B cell (primary cell): ENCODE measurements around the gene NR3C2. TPM values are rescaled to one million over a fixed set of nuclear protein-coding genes. Genes with fewer than 3 reads are reported as not detected.

Experiments used
- ATAC-seq: fragments of 200-7000 bp; cut with Tn5 transposase; one replicate; pipeline ENCODE4 v1.10.0; 2021; ENCODE audit warnings: low read depth, mild to moderate bottlenecking, moderate number of reproducible peaks, moderate library complexity
- CTCF ChIA-PET: fragments of 350-600 bp; sonication (Branson Sonifier 250); formaldehyde crosslinking; loops from one replicate; lab custom pipeline; 2021; ENCODE audit warnings: antibody characterized with exemption, inconsistent platforms; lab: Charles Lee
- POLR2A ChIA-PET: fragments of 350-600 bp; sonication (Branson Sonifier 250); formaldehyde crosslinking; loops from one replicate; lab custom pipeline; 2021; ENCODE audit warnings: antibody characterized with exemption; lab: Charles Lee
- DNase-seq: peaks from one replicate; pipeline ENCODE4 v3.0.0; 2013
- H2AFZ ChIP-seq: 2 replicates; pipeline ENCODE4 v1.6.1; 2012; ENCODE audit warnings: mild to moderate bottlenecking, low read depth, low read length; ENCODE audit not compliant: insufficient read depth, poor library complexity, severe bottlenecking
- H3K27ac ChIP-seq, 2 donors: 1 replicate in 1 of 2; 2 replicates in 1 of 2; pipeline ENCODE4 v1.5.1; 2012 to 2013; ENCODE audit warnings: low read length in 2 of 2, mild to moderate bottlenecking in 2 of 2, moderate library complexity in 1 of 2
- H3K27me3 ChIP-seq, 4 experiments: fragments of 200-600 bp in 1 of 4; sonication (generic) in 1 of 4; replicated peaks in 1 of 4; 1 replicate in 2 of 4; 2 replicates in 2 of 4; pipeline versions ENCODE4 v1.6.1 to v1.7.0; 2013 to 2016; ENCODE audit warnings: low read length in 3 of 4, mild to moderate bottlenecking in 2 of 4, mixed read lengths in 1 of 4, moderate library complexity in 1 of 4; ENCODE audit not compliant: insufficient read depth in 4 of 4, control insufficient read depth in 3 of 4; ENCODE audit errors: control extremely low read depth in 1 of 4
- H3K36me3 ChIP-seq, 2 experiments: replicated peaks in 1 of 2; 1 replicate in 1 of 2; 2 replicates in 1 of 2; pipeline versions ENCODE4 v1.6.1 to v1.7.1; 2013; ENCODE audit warnings: low read length in 1 of 2; ENCODE audit not compliant: insufficient read depth in 2 of 2, control insufficient read depth in 1 of 2; ENCODE audit errors: control extremely low read depth in 1 of 2, extremely low read depth in 1 of 2
- H3K4me1 ChIP-seq, 2 donors: fragments of 200-600 bp in 1 of 2; sonication (generic) in 1 of 2; 1 replicate in 1 of 2; 2 replicates in 1 of 2; pipeline versions ENCODE4 v1.5.1 to v1.6.1; 2013 to 2017; ENCODE audit warnings: low read length in 2 of 2; ENCODE audit not compliant: control insufficient read depth in 2 of 2, insufficient read depth in 2 of 2
- H3K4me2 ChIP-seq: replicated peaks from 2 replicates; pipeline ENCODE3; 2012; ENCODE audit warnings: mild to moderate bottlenecking, low read depth, low read length; ENCODE audit not compliant: poor library complexity, severe bottlenecking
- H3K4me3 ChIP-seq, 5 experiments: fragments of 200-600 bp in 1 of 5; sonication (generic) in 1 of 5; 1 replicate in 3 of 5; 2 replicates in 2 of 5; pipeline versions ENCODE4 v1.5.1 to v1.7.0; 2011 to 2016; ENCODE audit warnings: low read length in 4 of 5, mild to moderate bottlenecking in 4 of 5, low read depth in 2 of 5, control low read depth in 1 of 5, moderate library complexity in 1 of 5; ENCODE audit not compliant: insufficient read depth in 1 of 5; ENCODE audit errors: control extremely low read depth in 1 of 5, extremely low read depth in 1 of 5
- H3K79me2 ChIP-seq: fragments of 200-600 bp; sonication (generic); one replicate; pipeline ENCODE4 v1.6.0; 2016; ENCODE audit warnings: low read length; ENCODE audit not compliant: control insufficient read depth, insufficient read depth
- H3K9ac ChIP-seq: fragments of 200-600 bp; sonication (generic); 2 replicates; pipeline ENCODE4 v1.6.1; 2017; ENCODE audit warnings: mild to moderate bottlenecking, low read length, moderate library complexity
- H3K9me3 ChIP-seq, 3 donors: one replicate each; pipeline versions ENCODE4 v1.6.1 to v1.7.1; 2013; ENCODE audit warnings: low read length in 2 of 3; ENCODE audit not compliant: control insufficient read depth in 2 of 3, insufficient read depth in 1 of 3; ENCODE audit errors: control extremely low read depth in 1 of 3
- H4K20me1 ChIP-seq: 2 replicates; pipeline ENCODE4 v1.6.0; 2012; ENCODE audit warnings: mild to moderate bottlenecking, low read length; ENCODE audit not compliant: insufficient read depth, control insufficient read depth, poor library complexity, severe bottlenecking
- H3K27ac Mint-ChIP-seq: one replicate; pipeline ENCODE4 v1.8.0; 2021; ENCODE audit warnings: mixed read lengths
- H3K27me3 Mint-ChIP-seq: one replicate; pipeline ENCODE4 v1.8.0; 2021; ENCODE audit warnings: mixed read lengths
- H3K4me1 Mint-ChIP-seq: one replicate; pipeline ENCODE4 v1.8.0; 2021; ENCODE audit warnings: mixed read lengths
- H3K4me3 Mint-ChIP-seq: one replicate; pipeline ENCODE4 v1.8.0; 2021; ENCODE audit warnings: mixed read lengths
- H3K9me3 Mint-ChIP-seq: one replicate; pipeline ENCODE4 v1.8.0; 2022; ENCODE audit warnings: mixed read lengths; ENCODE audit not compliant: insufficient read depth
- EZH2 ChIP-seq: IDR thresholded peaks from 2 replicates; pipeline ENCODE4 v1.6.1; 2012; ENCODE audit warnings: borderline replicate concordance, low read depth, mild to moderate bottlenecking, moderate library complexity, low read length; ENCODE audit not compliant: insufficient read depth, poor library complexity, severe bottlenecking
- WGBS: methylation state at CpG from one replicate; pipeline ENCODE4 v1.1.5; 2013; ENCODE audit warnings: missing lambda C conversion rate; ENCODE audit not compliant: insufficient coverage; 5-methylcytosine and 5-hydroxymethylcytosine counted together
- intact Hi-C: fragments of 100-400 bp; cut with micrococcal nuclease; formaldehyde crosslinking; loops from one replicate; pipeline ENCODE4 v1.10.0; 2022
- polyA plus RNA-seq: library from polyadenylated mRNA; depleted of rRNA; stranded (reverse); fragments of >200 nt; gene quantifications from 2 replicates; pipeline ENCODE4 v1.2.3, GENCODE V29; 2012
- total RNA-seq, 2 donors: library from RNA; stranded (reverse); fragments of 120-200 nt in 1 of 2; gene quantifications; 1 replicate in 1 of 2; 2 replicates in 1 of 2; pipeline versions ENCODE4 v1.2.3 to v1.2.4, GENCODE V29; 2013 to 2022
- TF ChIP-seq, protein P1 (sequence below): fragments of 200-600 bp; IDR thresholded peaks from one replicate; pipeline ENCODE4 v1.8.0; 2022; ENCODE audit warnings: antibody characterized with exemption, mild to moderate bottlenecking

NR3C2 gene
- total and polyA plus RNA-seq, 2 donors (not counting 1 experiment from before 2014, with no cell fraction given) = 6.7 to 19.3 TPM

DNA sequence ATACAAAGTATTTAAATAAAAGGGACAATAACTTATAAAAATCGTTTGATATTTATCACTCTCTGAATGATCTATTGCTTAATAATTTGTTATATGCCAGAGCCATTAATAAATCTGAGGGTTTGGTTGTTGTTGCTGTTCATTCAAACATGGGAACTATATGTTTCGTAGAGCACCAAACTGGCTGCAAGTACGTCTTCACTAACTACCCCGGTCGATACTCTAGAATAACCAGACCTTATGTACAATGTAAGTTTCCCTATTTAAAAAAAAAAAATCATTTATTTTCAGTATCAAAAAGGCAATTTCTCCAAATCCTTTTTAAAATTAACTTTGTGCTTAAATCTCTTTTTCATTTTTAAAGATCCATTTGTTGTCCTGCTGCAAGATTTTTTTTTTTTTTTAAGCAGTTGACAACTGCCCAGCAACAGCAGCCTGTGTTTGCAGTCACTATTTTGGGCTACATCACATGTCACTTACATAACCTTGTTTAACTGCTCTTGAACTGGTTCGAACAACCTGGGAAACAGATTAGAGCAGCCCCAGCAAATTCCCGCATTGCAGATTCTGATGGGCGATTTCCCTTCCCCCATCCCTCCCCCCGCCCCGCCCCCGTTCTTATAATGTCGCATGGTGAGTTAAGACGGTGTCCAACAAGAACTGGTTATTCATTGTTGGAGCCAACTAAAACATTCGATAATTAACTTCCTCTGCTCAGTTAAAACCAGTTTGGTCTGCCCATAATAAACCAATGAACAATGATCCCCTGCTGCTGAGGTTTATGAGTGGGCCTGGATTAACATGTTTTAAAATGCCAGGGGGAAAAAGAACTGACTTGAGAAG lies 238.9 kb downstream of the NR3C2 start:
- no peak overlapping the region for H3K4me3 Mint-ChIP-seq
- H3K4me1 ChIP-seq = peaks cover 4 to 5% of the 10 kb centered on the region in 2 donors

DNA sequence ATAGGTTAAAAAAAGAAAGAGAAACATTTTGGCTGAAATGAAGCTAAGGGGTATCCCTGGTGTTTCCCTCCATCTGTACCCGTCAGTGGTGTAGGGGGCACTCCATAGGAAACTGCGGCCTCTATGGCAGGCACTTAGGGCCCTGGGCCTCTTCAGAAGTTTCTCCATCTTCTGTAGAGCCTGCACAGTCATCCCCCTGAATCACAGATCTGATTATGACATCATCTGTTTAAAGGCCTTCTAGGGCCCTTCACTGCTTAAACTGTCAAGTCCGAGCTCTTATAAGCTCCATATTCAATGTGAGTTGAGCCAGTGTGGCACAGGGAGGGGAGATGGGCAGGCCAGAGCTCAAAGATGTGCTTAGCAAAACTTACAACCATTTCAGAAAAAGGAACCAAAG lies 241.3 kb downstream of the NR3C2 start:
- H3K27ac ChIP-seq = no peak overlapping the region
- DNase-seq (no peak), ATAC-seq (no peak)
- Mint-ChIP-seq H3K4me1 (no peaks in the 10 kb centered on the region), H3K27ac (no peak overlapping the region), H3K4me3 (no peak overlapping the region), H3K27me3 (no peaks in the 10 kb centered on the region), H3K9me3 (no peaks in the 10 kb centered on the region)
- intact Hi-C loops = no loop called here
- H4K20me1 ChIP-seq = no peaks in the 10 kb centered on the region
- CTCF ChIA-PET = no interaction called here
- no peak overlapping the region for H3K4me2 ChIP-seq
- no peaks in the 10 kb centered on the region for H3K27me3 ChIP-seq
- no peak overlapping the region for H3K4me3 ChIP-seq
- WGBS = no CpG with 5 or more reads among the region's 3 CpGs
- H3K4me1 ChIP-seq = no peaks in the 10 kb centered on the region
- no peaks in the 10 kb centered on the region for H3K79me2 ChIP-seq
- TF ChIP-seq, protein P1, sequence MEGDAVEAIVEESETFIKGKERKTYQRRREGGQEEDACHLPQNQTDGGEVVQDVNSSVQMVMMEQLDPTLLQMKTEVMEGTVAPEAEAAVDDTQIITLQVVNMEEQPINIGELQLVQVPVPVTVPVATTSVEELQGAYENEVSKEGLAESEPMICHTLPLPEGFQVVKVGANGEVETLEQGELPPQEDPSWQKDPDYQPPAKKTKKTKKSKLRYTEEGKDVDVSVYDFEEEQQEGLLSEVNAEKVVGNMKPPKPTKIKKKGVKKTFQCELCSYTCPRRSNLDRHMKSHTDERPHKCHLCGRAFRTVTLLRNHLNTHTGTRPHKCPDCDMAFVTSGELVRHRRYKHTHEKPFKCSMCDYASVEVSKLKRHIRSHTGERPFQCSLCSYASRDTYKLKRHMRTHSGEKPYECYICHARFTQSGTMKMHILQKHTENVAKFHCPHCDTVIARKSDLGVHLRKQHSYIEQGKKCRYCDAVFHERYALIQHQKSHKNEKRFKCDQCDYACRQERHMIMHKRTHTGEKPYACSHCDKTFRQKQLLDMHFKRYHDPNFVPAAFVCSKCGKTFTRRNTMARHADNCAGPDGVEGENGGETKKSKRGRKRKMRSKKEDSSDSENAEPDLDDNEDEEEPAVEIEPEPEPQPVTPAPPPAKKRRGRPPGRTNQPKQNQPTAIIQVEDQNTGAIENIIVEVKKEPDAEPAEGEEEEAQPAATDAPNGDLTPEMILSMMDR = no peak
- TF ChIP-seq EZH2 = no peak
- no peaks in the 10 kb centered on the region for H3K36me3 ChIP-seq
- H2AFZ ChIP-seq = no peak overlapping the region
- POLR2A ChIA-PET = no interaction called here
- no peak overlapping the region for H3K9ac ChIP-seq
- H3K9me3 ChIP-seq = no peaks in the 10 kb centered on the region

More for the DNA sequence above, 238.9 kb downstream of the NR3C2 start:
- WGBS = 100% methylated on average over 1 of the region's 14 CpGs
- H3K9me3 Mint-ChIP-seq = no peaks in the 10 kb centered on the region
- no peak overlapping the region for H3K4me3 ChIP-seq
- POLR2A ChIA-PET = no interaction called here
- intact Hi-C loops = no loop called here
- no peak for ATAC-seq
- no peak overlapping the region for H3K27ac ChIP-seq
- no peak overlapping the region for H3K27ac Mint-ChIP-seq
- no peak overlapping the region for H3K9ac ChIP-seq
- H3K36me3 ChIP-seq = no peaks in the 10 kb centered on the region
- H3K4me1 Mint-ChIP-seq = peaks cover 5% of the 10 kb centered on the region
- H2AFZ ChIP-seq = no peak overlapping the region
- H3K9me3 ChIP-seq = no peaks in the 10 kb centered on the region
- no peaks in the 10 kb centered on the region for H3K27me3 ChIP-seq
- CTCF ChIA-PET = no interaction called here
- H3K79me2 ChIP-seq = no peaks in the 10 kb centered on the region
- DNase-seq = no peak
- no peaks in the 10 kb centered on the region for H4K20me1 ChIP-seq
- H3K4me2 ChIP-seq = no peak overlapping the region
- H3K27me3 Mint-ChIP-seq = no peaks in the 10 kb centered on the region
- TF ChIP-seq EZH2 = no peak
- TF ChIP-seq, protein P1 = no peak
